Pancreas (tissue), 10 donors: ENCODE data around the gene PDS5B. TPM values are rescaled to one million over a fixed set of nuclear protein-coding genes. Genes with fewer than 3 reads are reported as not detected.
"Not testable (repeated sequence)": the region's sequence is repeated elsewhere in the genome, so short reads cannot be mapped to it uniquely, and the experiment has no call there.

Experiments used
- ATAC-seq, 4 donors: fragments of 200-7000 bp; cut with Tn5 transposase; one replicate each; pipeline versions ENCODE4 v1.8.0 to v1.9.1; 2020; ENCODE audit warnings: mild to moderate bottlenecking in 4 of 4, moderate library complexity in 4 of 4
- DNase-seq, 6 donors: peaks; one replicate each; pipeline ENCODE4 v3.0.0-alpha.2; 2020
- FAIRE-seq: peaks from 2 replicates; lab custom pipeline; 2012; peaks lifted over from hg19 to GRCh38; lab: Jason Lieb, UNC
- H3K27ac ChIP-seq, 4 donors: fragments of 200-600 bp; sonication (generic); 1 replicate in 3 of 4; 2 replicates in 1 of 4; pipeline versions ENCODE4 v1.5.0 to v1.8.0; 2020
- H3K27me3 ChIP-seq, 4 donors: fragments of 200-600 bp; one replicate each; pipeline ENCODE4 v1.8.0; 2021
- H3K36me3 ChIP-seq, 3 donors: fragments of 200-600 bp; sonication (generic) in 1 of 3; one replicate each; pipeline versions ENCODE4 v1.5.0 to v1.8.0; 2020 to 2021
- H3K4me1 ChIP-seq, 3 donors: fragments of 200-600 bp; one replicate each; pipeline ENCODE4 v1.8.0; 2021
- H3K4me3 ChIP-seq, 4 donors: fragments of 200-600 bp; sonication (generic) in 2 of 4; one replicate each; pipeline versions ENCODE4 v1.5.0 to v1.8.0; 2020 to 2021
- H3K9me3 ChIP-seq, 4 donors: fragments of 200-600 bp; one replicate each; pipeline ENCODE4 v1.8.0; 2021
- WGBS, 2 donors: extraction: QIAGEN DNeasy Blood & Tissue Kit; methylation state at CpG; one replicate each; pipeline ENCODE4 v1.1.7; 2013; 5-methylcytosine and 5-hydroxymethylcytosine counted together
- intact Hi-C, 3 donors: fragments of 100-400 bp; cut with DNase I; formaldehyde crosslinking; loops; one replicate each; pipeline versions ENCODE4 v1.11.1 to v1.14.2; 2022
- polyA plus RNA-seq, 2 donors: library from polyadenylated mRNA; stranded (reverse); fragments of 200-250 nt; gene quantifications; one replicate each; pipeline ENCODE4 v1.2.3, GENCODE V29; 2013
- total RNA-seq, 6 donors: library from RNA; stranded (reverse); fragmentation: NEBNext Ultra II Directional in 4 of 6; extraction: Animal tissue kit (Norgen Biotek cat#: 25700) in 4 of 6; gene quantifications; one replicate each; pipeline versions ENCODE4 v1.2.1 to v1.2.4, GENCODE V29; 2021 to 2023
- TF ChIP-seq, protein P1 (sequence below), 4 donors: fragments of 200-600 bp; sonication (generic) in 3 of 4; IDR thresholded peaks; one replicate each; pipeline versions ENCODE4 v1.5.0 to v1.8.0; 2021; ENCODE audit warnings: antibody characterized with exemption in 4 of 4
- donor health status: healthy with polysubstance abuse.
- donor health status: DM: no; HTN: no; CAD: no; lungs with moderate emphysema.
- donor health status: DM: no; HTN: no; CAD: no.
- donor health status: control.
- donor health status: control.
- donor health status: Bipolar disorder and iron deficiency.
- donor health status: DM: yes; HTN: yes; CAD: no.
- donor health status: DM: no; HTN: no; CAD: no.
- donor health status: DM: no; HTN: no; CAD: no.
- donor health status: DM: yes; HTN: yes; CAD: no.

The PDS5B gene
- total and polyA plus RNA-seq, 8 donors = 2.9 to 19.9 (median 11.0) TPM

- intact Hi-C loops = no loop called here
- FAIRE-seq (no peak), DNase-seq (no peak), ATAC-seq (no peak)
- H3K4me3 ChIP-seq = no peak overlapping the region
- H3K27me3 ChIP-seq = no peaks in the 10 kb centered on the region
- H3K36me3 ChIP-seq = peaks cover 0 to 32% (median 3%) of the 10 kb centered on the region in 3 donors
- no peaks in the 10 kb centered on the region for H3K9me3 ChIP-seq
- no peaks in the 10 kb centered on the region for H3K4me1 ChIP-seq
- no peak overlapping the region for H3K27ac ChIP-seq
- TF ChIP-seq, protein P1, sequence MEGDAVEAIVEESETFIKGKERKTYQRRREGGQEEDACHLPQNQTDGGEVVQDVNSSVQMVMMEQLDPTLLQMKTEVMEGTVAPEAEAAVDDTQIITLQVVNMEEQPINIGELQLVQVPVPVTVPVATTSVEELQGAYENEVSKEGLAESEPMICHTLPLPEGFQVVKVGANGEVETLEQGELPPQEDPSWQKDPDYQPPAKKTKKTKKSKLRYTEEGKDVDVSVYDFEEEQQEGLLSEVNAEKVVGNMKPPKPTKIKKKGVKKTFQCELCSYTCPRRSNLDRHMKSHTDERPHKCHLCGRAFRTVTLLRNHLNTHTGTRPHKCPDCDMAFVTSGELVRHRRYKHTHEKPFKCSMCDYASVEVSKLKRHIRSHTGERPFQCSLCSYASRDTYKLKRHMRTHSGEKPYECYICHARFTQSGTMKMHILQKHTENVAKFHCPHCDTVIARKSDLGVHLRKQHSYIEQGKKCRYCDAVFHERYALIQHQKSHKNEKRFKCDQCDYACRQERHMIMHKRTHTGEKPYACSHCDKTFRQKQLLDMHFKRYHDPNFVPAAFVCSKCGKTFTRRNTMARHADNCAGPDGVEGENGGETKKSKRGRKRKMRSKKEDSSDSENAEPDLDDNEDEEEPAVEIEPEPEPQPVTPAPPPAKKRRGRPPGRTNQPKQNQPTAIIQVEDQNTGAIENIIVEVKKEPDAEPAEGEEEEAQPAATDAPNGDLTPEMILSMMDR (IDR thresholded peaks at IDR 0.05) = no peak
Observed at GRCh38 chr13:32713397-32713796, 127.1 kb downstream of the PDS5B start.

DNA sequence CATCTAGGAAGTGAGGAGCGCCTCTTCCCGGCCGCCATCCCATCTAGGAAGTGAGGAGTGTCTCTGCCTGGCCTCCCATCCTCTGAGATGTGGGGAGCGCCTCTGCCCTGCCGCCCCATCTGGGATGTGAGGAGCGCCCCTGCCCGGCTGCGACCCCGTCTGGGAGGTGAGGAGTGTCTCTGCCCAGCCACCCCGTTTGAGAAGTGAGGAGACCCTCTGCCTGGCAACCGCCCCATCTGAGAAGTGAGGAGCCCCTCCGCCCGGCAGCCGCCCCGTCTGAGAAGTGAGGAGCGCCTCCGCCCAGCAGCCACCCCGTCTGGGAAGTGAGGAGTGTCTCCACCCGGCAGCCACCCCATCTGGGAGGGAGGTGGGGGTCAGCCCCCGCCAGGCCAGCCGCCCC lies 129.9 kb downstream of the PDS5B start:
- H3K36me3 ChIP-seq = peaks cover 0 to 19% (median 0%) of the 10 kb centered on the region in 3 donors
- H3K9me3 ChIP-seq, H3K4me3 ChIP-seq, H3K4me1 ChIP-seq, FAIRE-seq, ATAC-seq, H3K27ac ChIP-seq, H3K27me3 ChIP-seq, intact Hi-C loops: not testable (repeated sequence)
- WGBS, 2 donors = 92 to 99% methylated on average over 17 to 21 of the region's 21 CpGs
- peak in 1 of 6 donors; percentile 52 for DNase-seq

DNA sequence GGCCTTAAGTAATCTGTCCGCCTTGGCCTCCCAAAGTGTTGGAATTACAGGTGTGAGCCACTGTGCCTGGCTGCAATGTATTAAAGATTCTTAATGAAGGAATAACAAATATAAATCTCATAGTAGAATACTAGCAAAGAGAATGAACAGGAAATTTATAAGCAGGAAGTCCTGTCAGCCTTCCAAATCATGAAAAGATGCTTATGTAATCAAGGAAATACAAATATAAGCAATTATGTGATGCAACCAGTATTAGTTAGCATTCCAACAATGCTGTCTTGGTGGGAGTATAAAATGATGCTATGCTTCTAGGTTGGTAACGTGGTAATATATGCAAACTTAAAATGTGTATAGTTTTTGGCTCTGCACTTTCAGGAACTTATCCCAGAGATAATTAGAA lies 133.8 kb downstream of the PDS5B start:
- no peak for ATAC-seq
- Histone ChIP-seq H3K4me1 (no peaks in the 10 kb centered on the region), H3K27me3 (no peaks in the 10 kb centered on the region), H3K4me3 (no peak overlapping the region), H3K9me3 (no peaks in the 10 kb centered on the region), H3K36me3 (no peaks in the 10 kb centered on the region), H3K27ac (no peak overlapping the region)
- intact Hi-C loops = no loop called here
- no peak for FAIRE-seq
- DNase-seq = no peak
- WGBS, 2 donors = 80 to 91% methylated on average over 2 of the region's 2 CpGs
- TF ChIP-seq, protein P1 (IDR thresholded peaks at IDR 0.05) = no peak

GRCh38 chr13:32721131-32722034 lies 135.1 kb downstream of the PDS5B start:
- H3K36me3 ChIP-seq, ATAC-seq, intact Hi-C loops, FAIRE-seq, H3K9me3 ChIP-seq, H3K27ac ChIP-seq, H3K4me1 ChIP-seq, H3K4me3 ChIP-seq, H3K27me3 ChIP-seq: not testable (repeated sequence)
- WGBS, 2 donors = 93 to 98% methylated on average over 40 to 56 of the region's 58 CpGs
- DNase-seq = peak in 1 of 6 donors; percentile 60

DNA sequence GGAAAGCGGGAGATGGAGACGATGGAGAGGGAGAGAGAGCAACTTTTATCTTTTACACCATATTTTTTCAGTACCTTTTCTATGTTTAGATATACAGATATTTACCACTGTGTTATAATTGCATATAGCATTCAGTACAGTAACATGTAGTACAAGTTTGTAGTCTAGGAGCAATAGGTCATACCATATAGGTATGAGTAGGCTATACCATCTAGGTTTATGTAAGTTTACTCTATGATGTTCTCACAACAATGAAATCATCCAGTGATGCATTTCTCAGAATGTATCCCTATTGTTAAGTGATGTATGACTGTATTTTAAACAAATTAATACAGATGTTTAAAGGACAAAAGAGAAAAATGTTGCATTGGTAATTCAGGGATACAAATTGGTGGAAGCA lies 136.1 kb downstream of the PDS5B start:
- FAIRE-seq (no peak), ATAC-seq (no peak), DNase-seq (no peak)
- Histone ChIP-seq H3K4me1 (no peaks in the 10 kb centered on the region), H3K36me3 (no peaks in the 10 kb centered on the region), H3K27me3 (no peaks in the 10 kb centered on the region), H3K27ac (no peak overlapping the region), H3K9me3 (no peaks in the 10 kb centered on the region), H3K4me3 (no peak overlapping the region)
- TF ChIP-seq, protein P1 (IDR thresholded peaks at IDR 0.05) = no peak
- intact Hi-C loops = no loop called here
- WGBS, 2 donors = 100% methylated on average over 2 of the region's 2 CpGs

GRCh38 chr13:32723987-32724386 lies 137.7 kb downstream of the PDS5B start:
- TF ChIP-seq, protein P1 (IDR thresholded peaks at IDR 0.05) = no peak
- FAIRE-seq = no peak

More at GRCh38 chr13:32723987-32724386, 137.7 kb downstream of the PDS5B start:
- Histone ChIP-seq H3K27me3 (no peaks in the 10 kb centered on the region), H3K4me3 (no peak overlapping the region), H3K36me3 (no peaks in the 10 kb centered on the region), H3K9me3 (no peaks in the 10 kb centered on the region), H3K27ac (no peak overlapping the region), H3K4me1 (no peaks in the 10 kb centered on the region)
- no peak for ATAC-seq
- 74 to 82% methylated on average over 3 of the region's 3 CpGs for WGBS, 2 donors
- no peak for DNase-seq
- intact Hi-C loops = no loop called here
